ENCODE measurements around the gene B4GAT1.

Gene B4GAT1

DNA sequence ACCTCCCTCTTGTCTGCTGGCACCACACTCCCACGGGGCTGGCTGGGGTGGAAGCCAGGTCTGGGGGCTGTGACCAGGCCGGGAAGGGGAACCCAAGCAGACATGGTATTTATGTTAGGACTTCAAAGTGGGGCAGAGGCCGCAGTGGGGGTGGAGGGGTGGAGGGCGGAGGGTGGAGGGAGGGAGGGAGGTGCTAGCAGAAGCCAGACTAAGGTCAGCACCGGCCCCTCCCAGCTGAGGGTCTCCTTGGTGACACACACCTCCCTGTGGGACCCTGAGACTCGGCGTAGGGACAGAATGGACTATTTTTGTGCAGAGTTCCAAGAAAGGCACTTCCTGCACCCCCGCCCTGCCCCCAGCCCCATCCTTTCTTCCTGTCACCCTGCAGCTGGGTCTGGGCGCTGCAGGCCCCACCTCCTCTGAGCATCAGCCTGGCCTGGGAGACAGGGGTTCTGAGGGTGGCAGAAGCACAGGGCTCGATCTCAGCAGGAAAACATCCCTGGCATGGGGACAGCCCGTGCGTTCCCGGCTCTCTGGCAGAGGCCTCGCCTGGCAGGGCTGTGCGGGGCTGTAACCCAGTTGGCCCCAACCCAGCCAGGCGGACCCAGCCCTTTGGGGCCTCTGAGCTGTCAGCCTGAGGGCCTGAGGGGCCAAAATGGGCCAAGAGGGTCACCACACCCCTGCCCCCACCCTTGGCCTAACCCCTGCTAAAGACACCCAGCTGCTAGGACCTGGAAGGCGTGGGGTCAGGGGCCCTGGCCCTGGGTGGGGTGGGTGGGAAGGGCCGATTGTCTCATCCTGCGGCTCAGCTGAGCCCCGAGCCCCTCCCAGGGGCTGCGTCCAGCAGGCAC lies 20.9 kb downstream of the B4GAT1 start:
- no peaks in the 10 kb centered on the region for H3F3A ChIP-seq (ENCODE audit: insufficient read depth, low read length)

DNA sequence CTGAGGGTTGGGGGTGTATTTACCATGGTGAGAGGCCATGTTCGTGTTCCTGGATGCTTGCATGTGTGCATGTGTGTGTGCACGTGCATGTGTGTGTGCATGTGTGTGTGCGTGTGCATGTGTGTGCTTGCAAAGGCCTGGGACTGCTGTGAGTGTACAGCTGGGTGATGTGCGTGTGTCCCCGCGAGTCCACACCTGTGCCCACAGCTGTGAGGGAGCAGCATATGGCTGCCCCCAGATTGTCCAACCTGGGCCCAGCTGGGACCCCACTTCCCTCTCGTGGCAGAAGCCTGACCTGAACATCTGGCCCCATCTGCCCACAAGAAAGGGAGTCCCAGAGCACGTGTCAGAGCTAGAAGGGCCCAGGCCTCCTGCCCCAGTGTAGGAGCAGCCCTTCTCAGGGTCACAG lies 22.2 kb downstream of the B4GAT1 start:
- Histone ChIP-seq H3K9me2 (ENCODE audit: low read depth, low read length) (no peaks in the 10 kb centered on the region), H3K4me2 (ENCODE audit: low read length) (no peak overlapping the region), H3K27ac (ENCODE audit: low read depth, low read length, poor library complexity, severe bottlenecking) (peak overlapping the region; percentile 7), H3K4me3 (ENCODE audit: low read depth, low read length, poor library complexity, severe bottlenecking) (no peak overlapping the region), H4K20me1 (ENCODE audit: insufficient read depth, low read length) (no peaks in the 10 kb centered on the region), H3F3A (ENCODE audit: insufficient read depth, low read length) (no peaks in the 10 kb centered on the region), H2AFZ (ENCODE audit: low read length) (no peak overlapping the region), H3K9me3 (ENCODE audit: low read length) (no peaks in the 10 kb centered on the region), H3K79me2 (ENCODE audit: insufficient read depth, low read length) (no peaks in the 10 kb centered on the region), H3K9ac (ENCODE audit: low read length) (no peak overlapping the region), H3K36me3 (ENCODE audit: insufficient read depth, low read length) (no peaks in the 10 kb centered on the region), H3K27me3 (ENCODE audit: insufficient read depth, low read length) (no peaks in the 10 kb centered on the region), H3K4me1 (ENCODE audit: insufficient read depth, low read length, severe bottlenecking) (peaks cover 30% of the 10 kb centered on the region)
- TF ChIP-seq, protein P1, sequence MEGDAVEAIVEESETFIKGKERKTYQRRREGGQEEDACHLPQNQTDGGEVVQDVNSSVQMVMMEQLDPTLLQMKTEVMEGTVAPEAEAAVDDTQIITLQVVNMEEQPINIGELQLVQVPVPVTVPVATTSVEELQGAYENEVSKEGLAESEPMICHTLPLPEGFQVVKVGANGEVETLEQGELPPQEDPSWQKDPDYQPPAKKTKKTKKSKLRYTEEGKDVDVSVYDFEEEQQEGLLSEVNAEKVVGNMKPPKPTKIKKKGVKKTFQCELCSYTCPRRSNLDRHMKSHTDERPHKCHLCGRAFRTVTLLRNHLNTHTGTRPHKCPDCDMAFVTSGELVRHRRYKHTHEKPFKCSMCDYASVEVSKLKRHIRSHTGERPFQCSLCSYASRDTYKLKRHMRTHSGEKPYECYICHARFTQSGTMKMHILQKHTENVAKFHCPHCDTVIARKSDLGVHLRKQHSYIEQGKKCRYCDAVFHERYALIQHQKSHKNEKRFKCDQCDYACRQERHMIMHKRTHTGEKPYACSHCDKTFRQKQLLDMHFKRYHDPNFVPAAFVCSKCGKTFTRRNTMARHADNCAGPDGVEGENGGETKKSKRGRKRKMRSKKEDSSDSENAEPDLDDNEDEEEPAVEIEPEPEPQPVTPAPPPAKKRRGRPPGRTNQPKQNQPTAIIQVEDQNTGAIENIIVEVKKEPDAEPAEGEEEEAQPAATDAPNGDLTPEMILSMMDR (IDR thresholded peaks at IDR 0.05; ENCODE audit: low read length), result no peak
- TF ChIP-seq EZH2 (IDR thresholded peaks at IDR 0.05; ENCODE audit: borderline replicate concordance, low read length), result no peak

More for the DNA sequence above, 20.9 kb downstream of the B4GAT1 start:
- Histone ChIP-seq H3K79me2 (ENCODE audit: insufficient read depth, low read length) (no peaks in the 10 kb centered on the region), H4K20me1 (ENCODE audit: insufficient read depth, low read length) (no peaks in the 10 kb centered on the region), H3K4me3 (ENCODE audit: low read depth, low read length, poor library complexity, severe bottlenecking) (no peak overlapping the region), H3K36me3 (ENCODE audit: insufficient read depth, low read length) (no peaks in the 10 kb centered on the region), H2AFZ (ENCODE audit: low read length) (no peak overlapping the region), H3K4me1 (ENCODE audit: insufficient read depth, low read length, severe bottlenecking) (peaks cover 30% of the 10 kb centered on the region), H3K27ac (ENCODE audit: low read depth, low read length, poor library complexity, severe bottlenecking) (peak overlapping the region; percentile 7), H3K9ac (ENCODE audit: low read length) (peak overlapping the region; percentile 5; the same call in 1 of the 2 replicates), H3K4me2 (ENCODE audit: low read length) (peak overlapping the region; percentile 18; the same call in 1 of the 2 replicates), H3K9me3 (ENCODE audit: low read length) (no peaks in the 10 kb centered on the region), H3K27me3 (ENCODE audit: insufficient read depth, low read length) (peaks cover 7% of the 10 kb centered on the region), H3K9me2 (ENCODE audit: low read depth, low read length) (no peaks in the 10 kb centered on the region)
- TF ChIP-seq, protein P1 (IDR thresholded peaks at IDR 0.05; ENCODE audit: low read length), result no peak
- no peak for TF ChIP-seq EZH2 (IDR thresholded peaks at IDR 0.05; ENCODE audit: borderline replicate concordance, low read length)

DNA sequence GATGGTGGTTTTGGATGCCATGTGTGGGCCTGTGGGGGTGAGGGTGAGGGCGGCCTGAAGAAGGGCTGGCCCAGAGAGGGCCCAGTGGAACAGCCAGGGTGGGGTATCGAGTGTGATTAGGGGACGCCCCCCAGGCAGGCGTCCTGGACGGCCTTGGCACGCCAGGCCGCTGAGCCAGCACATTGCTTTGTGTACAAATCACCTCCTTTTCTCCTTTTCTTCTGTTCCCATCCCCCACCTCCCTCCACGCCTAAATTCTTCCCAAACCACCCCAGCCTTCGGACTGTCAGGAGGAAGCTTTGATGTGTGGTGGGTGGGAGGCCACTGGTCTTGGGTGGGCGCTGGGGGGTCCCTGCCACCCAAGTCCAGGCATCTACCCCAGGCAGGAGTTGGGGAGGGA lies 22.8 kb downstream of the B4GAT1 start:
- Histone ChIP-seq H3K27me3 (ENCODE audit: insufficient read depth, low read length) (no peaks in the 10 kb centered on the region), H4K20me1 (ENCODE audit: insufficient read depth, low read length) (no peaks in the 10 kb centered on the region), H3K79me2 (ENCODE audit: insufficient read depth, low read length) (no peaks in the 10 kb centered on the region), H3K36me3 (ENCODE audit: insufficient read depth, low read length) (no peaks in the 10 kb centered on the region), H3F3A (ENCODE audit: insufficient read depth, low read length) (no peaks in the 10 kb centered on the region), H3K4me2 (ENCODE audit: low read length) (no peak overlapping the region), H2AFZ (ENCODE audit: low read length) (no peak overlapping the region), H3K9me2 (ENCODE audit: low read depth, low read length) (no peaks in the 10 kb centered on the region), H3K9ac (ENCODE audit: low read length) (no peak overlapping the region), H3K4me1 (ENCODE audit: insufficient read depth, low read length, severe bottlenecking) (peaks cover 30% of the 10 kb centered on the region), H3K9me3 (ENCODE audit: low read length) (no peaks in the 10 kb centered on the region), H3K27ac (ENCODE audit: low read depth, low read length, poor library complexity, severe bottlenecking) (no peak overlapping the region), H3K4me3 (ENCODE audit: low read depth, low read length, poor library complexity, severe bottlenecking) (no peak overlapping the region)
- TF ChIP-seq EZH2 (IDR thresholded peaks at IDR 0.05; ENCODE audit: borderline replicate concordance, low read length), result no peak
- TF ChIP-seq, protein P1 (IDR thresholded peaks at IDR 0.05; ENCODE audit: low read length), result no peak
